ENCODE measurements around the gene GJC2.

GJC2 gene

GRCh38 chr1:228147768-228148167, 2.0 kb upstream of the GJC2 start:
- Histone ChIP-seq H3K4me1 (ENCODE audit: control insufficient read depth, low read depth, low read length) (peaks cover 6% of the 10 kb centered on the region), H3K27me3 (ENCODE audit: control insufficient read depth, insufficient read depth, low read length) (no peaks in the 10 kb centered on the region), H3K9me3 (ENCODE audit: control insufficient read depth, low read depth, low read length) (no peaks in the 10 kb centered on the region), H3K9ac (ENCODE audit: low read length) (no peak overlapping the region), H3K36me3 (ENCODE audit: control insufficient read depth, low read depth, low read length) (no peaks in the 10 kb centered on the region), H3K4me3 (ENCODE audit: low read length) (no peak overlapping the region), H3K27ac (ENCODE audit: low read length) (no peak overlapping the region)

- H3K4me1 ChIP-seq (ENCODE audit: control insufficient read depth, low read depth, low read length), result peaks cover 6% of the 10 kb centered on the region
- H3K4me3 ChIP-seq (ENCODE audit: low read length), result no peak overlapping the region
- no peaks in the 10 kb centered on the region for H3K9me3 ChIP-seq (ENCODE audit: control insufficient read depth, low read depth, low read length)
- H3K36me3 ChIP-seq (ENCODE audit: control insufficient read depth, low read depth, low read length), result no peaks in the 10 kb centered on the region
- H3K27me3 ChIP-seq (ENCODE audit: control insufficient read depth, insufficient read depth, low read length), result no peaks in the 10 kb centered on the region
- no peak overlapping the region for H3K9ac ChIP-seq (ENCODE audit: low read length)
- no peak overlapping the region for H3K27ac ChIP-seq (ENCODE audit: low read length)
Observed at GRCh38 chr1:228148196-228148861, 1.4 kb upstream of the GJC2 start.

GRCh38 chr1:228148935-228149405, 760 bp upstream of the GJC2 start:
- no peaks in the 10 kb centered on the region for H3K9me3 ChIP-seq (ENCODE audit: control insufficient read depth, low read depth, low read length)
- H3K27me3 ChIP-seq (ENCODE audit: control insufficient read depth, insufficient read depth, low read length), result no peaks in the 10 kb centered on the region
- H3K36me3 ChIP-seq (ENCODE audit: control insufficient read depth, low read depth, low read length), result no peaks in the 10 kb centered on the region
- H3K9ac ChIP-seq (ENCODE audit: low read length), result no peak overlapping the region
- H3K4me1 ChIP-seq (ENCODE audit: control insufficient read depth, low read depth, low read length), result peaks cover 6% of the 10 kb centered on the region
- H3K4me3 ChIP-seq (ENCODE audit: low read length), result no peak overlapping the region
- no peak overlapping the region for H3K27ac ChIP-seq (ENCODE audit: low read length)

GRCh38 chr1:228150120-228150460, 360 bp downstream of the GJC2 start:
- Histone ChIP-seq H3K36me3 (ENCODE audit: control insufficient read depth, low read depth, low read length) (no peaks in the 10 kb centered on the region), H3K9ac (ENCODE audit: low read length) (no peak overlapping the region), H3K4me3 (ENCODE audit: low read length) (no peak overlapping the region), H3K27me3 (ENCODE audit: control insufficient read depth, insufficient read depth, low read length) (no peaks in the 10 kb centered on the region), H3K9me3 (ENCODE audit: control insufficient read depth, low read depth, low read length) (no peaks in the 10 kb centered on the region), H3K27ac (ENCODE audit: low read length) (no peak overlapping the region), H3K4me1 (ENCODE audit: control insufficient read depth, low read depth, low read length) (peaks cover 6% of the 10 kb centered on the region)

GRCh38 chr1:228150461-228151179, 890 bp downstream of the GJC2 start:
- H3K4me3 ChIP-seq (ENCODE audit: low read length), result no peak overlapping the region
- H3K36me3 ChIP-seq (ENCODE audit: control insufficient read depth, low read depth, low read length), result no peaks in the 10 kb centered on the region
- H3K27ac ChIP-seq (ENCODE audit: low read length), result no peak overlapping the region
- H3K27me3 ChIP-seq (ENCODE audit: control insufficient read depth, insufficient read depth, low read length), result no peaks in the 10 kb centered on the region
- no peaks in the 10 kb centered on the region for H3K9me3 ChIP-seq (ENCODE audit: control insufficient read depth, low read depth, low read length)
- peaks cover 6% of the 10 kb centered on the region for H3K4me1 ChIP-seq (ENCODE audit: control insufficient read depth, low read depth, low read length)
- no peak overlapping the region for H3K9ac ChIP-seq (ENCODE audit: low read length)

- Histone ChIP-seq H3K36me3 (ENCODE audit: control insufficient read depth, low read depth, low read length) (no peaks in the 10 kb centered on the region), H3K9me3 (ENCODE audit: control insufficient read depth, low read depth, low read length) (no peaks in the 10 kb centered on the region), H3K9ac (ENCODE audit: low read length) (no peak overlapping the region), H3K4me1 (ENCODE audit: control insufficient read depth, low read depth, low read length) (peaks cover 6% of the 10 kb centered on the region), H3K4me3 (ENCODE audit: low read length) (no peak overlapping the region), H3K27ac (ENCODE audit: low read length) (no peak overlapping the region), H3K27me3 (ENCODE audit: control insufficient read depth, insufficient read depth, low read length) (no peaks in the 10 kb centered on the region)
Observed at GRCh38 chr1:228151180-228151925, 1.6 kb downstream of the GJC2 start.

GRCh38 chr1:228152097-228152917, 2.6 kb downstream of the GJC2 start:
- peaks cover 6% of the 10 kb centered on the region for H3K4me1 ChIP-seq (ENCODE audit: control insufficient read depth, low read depth, low read length)
- H3K4me3 ChIP-seq (ENCODE audit: low read length), result no peak overlapping the region
- no peaks in the 10 kb centered on the region for H3K27me3 ChIP-seq (ENCODE audit: control insufficient read depth, insufficient read depth, low read length)
- no peaks in the 10 kb centered on the region for H3K36me3 ChIP-seq (ENCODE audit: control insufficient read depth, low read depth, low read length)
- H3K27ac ChIP-seq (ENCODE audit: low read length), result no peak overlapping the region
- H3K9me3 ChIP-seq (ENCODE audit: control insufficient read depth, low read depth, low read length), result no peaks in the 10 kb centered on the region
- no peak overlapping the region for H3K9ac ChIP-seq (ENCODE audit: low read length)

GRCh38 chr1:228152918-228153258, 3.2 kb downstream of the GJC2 start:
- Histone ChIP-seq H3K27ac (ENCODE audit: low read length) (no peak overlapping the region), H3K4me1 (ENCODE audit: control insufficient read depth, low read depth, low read length) (peaks cover 6% of the 10 kb centered on the region), H3K4me3 (ENCODE audit: low read length) (no peak overlapping the region), H3K9me3 (ENCODE audit: control insufficient read depth, low read depth, low read length) (no peaks in the 10 kb centered on the region), H3K27me3 (ENCODE audit: control insufficient read depth, insufficient read depth, low read length) (no peaks in the 10 kb centered on the region), H3K36me3 (ENCODE audit: control insufficient read depth, low read depth, low read length) (no peaks in the 10 kb centered on the region), H3K9ac (ENCODE audit: low read length) (no peak overlapping the region)

GRCh38 chr1:228154021-228154669, 4.4 kb downstream of the GJC2 start:
- Histone ChIP-seq H3K9ac (ENCODE audit: low read length) (no peak overlapping the region), H3K36me3 (ENCODE audit: control insufficient read depth, low read depth, low read length) (no peaks in the 10 kb centered on the region), H3K27ac (ENCODE audit: low read length) (no peak overlapping the region), H3K27me3 (ENCODE audit: control insufficient read depth, insufficient read depth, low read length) (no peaks in the 10 kb centered on the region), H3K4me1 (ENCODE audit: control insufficient read depth, low read depth, low read length) (peaks cover 6% of the 10 kb centered on the region), H3K4me3 (ENCODE audit: low read length) (no peak overlapping the region), H3K9me3 (ENCODE audit: control insufficient read depth, low read depth, low read length) (no peaks in the 10 kb centered on the region)

GRCh38 chr1:228154670-228155571, 5.2 kb downstream of the GJC2 start:
- Histone ChIP-seq H3K36me3 (ENCODE audit: control insufficient read depth, low read depth, low read length) (no peaks in the 10 kb centered on the region), H3K27ac (ENCODE audit: low read length) (no peak overlapping the region), H3K9me3 (ENCODE audit: control insufficient read depth, low read depth, low read length) (no peaks in the 10 kb centered on the region), H3K9ac (ENCODE audit: low read length) (no peak overlapping the region), H3K27me3 (ENCODE audit: control insufficient read depth, insufficient read depth, low read length) (no peaks in the 10 kb centered on the region), H3K4me3 (ENCODE audit: low read length) (no peak overlapping the region), H3K4me1 (ENCODE audit: control insufficient read depth, low read depth, low read length) (peaks cover 1% of the 10 kb centered on the region)
